Measurements from ENCODE around the gene NOC4L.

The NOC4L gene

DNA sequence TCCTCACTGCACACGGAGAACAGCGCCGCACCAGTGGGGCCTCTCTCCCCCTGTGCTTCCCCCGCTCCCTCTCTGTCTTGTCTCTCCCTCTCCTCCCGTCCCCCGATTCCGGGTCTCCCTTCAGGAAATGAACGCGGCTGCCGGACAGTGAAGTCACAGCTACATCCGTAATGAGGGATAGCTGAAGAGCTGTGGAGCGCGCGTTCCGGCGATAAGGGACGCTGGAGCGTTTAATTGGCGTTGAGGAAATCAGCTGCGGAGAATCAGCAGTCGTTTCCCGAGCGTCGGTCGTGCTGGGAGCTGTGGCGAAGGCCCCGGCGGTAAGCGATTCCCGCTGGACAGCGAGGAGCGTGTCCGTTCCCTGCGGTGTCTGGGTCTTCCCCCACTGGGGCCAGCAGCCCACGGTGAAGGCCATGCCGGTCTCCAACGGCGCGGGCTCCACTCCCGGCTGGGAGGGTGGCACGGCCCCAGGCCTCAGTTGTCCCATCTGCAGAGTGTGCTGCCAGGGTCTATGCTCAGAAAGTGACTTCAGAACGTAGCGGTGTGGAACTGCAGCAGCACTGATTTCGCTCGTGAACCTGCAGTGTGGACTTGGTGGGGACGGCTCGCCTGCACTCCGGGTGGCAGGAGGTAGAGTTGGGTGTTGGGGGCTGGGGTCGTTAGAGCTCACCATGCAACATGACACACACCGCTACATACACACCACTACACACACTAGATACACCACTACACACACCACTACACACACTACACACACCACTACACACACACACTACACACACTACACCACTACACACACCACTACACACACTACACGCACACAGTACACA lies 10.9 kb downstream of the NOC4L start:
- no peak overlapping the region for H3K4me3 ChIP-seq (ENCODE audit: low read depth, low read length)
- TF ChIP-seq, protein P1, sequence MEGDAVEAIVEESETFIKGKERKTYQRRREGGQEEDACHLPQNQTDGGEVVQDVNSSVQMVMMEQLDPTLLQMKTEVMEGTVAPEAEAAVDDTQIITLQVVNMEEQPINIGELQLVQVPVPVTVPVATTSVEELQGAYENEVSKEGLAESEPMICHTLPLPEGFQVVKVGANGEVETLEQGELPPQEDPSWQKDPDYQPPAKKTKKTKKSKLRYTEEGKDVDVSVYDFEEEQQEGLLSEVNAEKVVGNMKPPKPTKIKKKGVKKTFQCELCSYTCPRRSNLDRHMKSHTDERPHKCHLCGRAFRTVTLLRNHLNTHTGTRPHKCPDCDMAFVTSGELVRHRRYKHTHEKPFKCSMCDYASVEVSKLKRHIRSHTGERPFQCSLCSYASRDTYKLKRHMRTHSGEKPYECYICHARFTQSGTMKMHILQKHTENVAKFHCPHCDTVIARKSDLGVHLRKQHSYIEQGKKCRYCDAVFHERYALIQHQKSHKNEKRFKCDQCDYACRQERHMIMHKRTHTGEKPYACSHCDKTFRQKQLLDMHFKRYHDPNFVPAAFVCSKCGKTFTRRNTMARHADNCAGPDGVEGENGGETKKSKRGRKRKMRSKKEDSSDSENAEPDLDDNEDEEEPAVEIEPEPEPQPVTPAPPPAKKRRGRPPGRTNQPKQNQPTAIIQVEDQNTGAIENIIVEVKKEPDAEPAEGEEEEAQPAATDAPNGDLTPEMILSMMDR (IDR thresholded peaks at IDR 0.05; ENCODE audit: insufficient read depth, low read length, missing control alignments), result no peak
- no peak for DNase-seq (ENCODE audit: low read depth, low spot score)
- CTCF ChIA-PET, result interaction anchor here (1.0 to 1.1 kb wide), 4 partner anchors 259 to 460 kb away, joined by 3 to 8 read pairs (median 4); no protein-coding TSS in a partner anchor
- POLR2A ChIA-PET, result no interaction called here

- DNase-seq (ENCODE audit: low read depth, low spot score), result no peak
- no peak overlapping the region for H3K4me3 ChIP-seq (ENCODE audit: low read depth, low read length)
- CTCF ChIA-PET, result interaction anchor here (1.0 kb wide), 3 partner anchors 367 to 460 kb away, joined by 3 to 4 read pairs (median 3); no protein-coding TSS in a partner anchor
- TF ChIP-seq, protein P1 (IDR thresholded peaks at IDR 0.05; ENCODE audit: insufficient read depth, low read length, missing control alignments), result no peak
- POLR2A ChIA-PET, result no interaction called here
Observed at GRCh38 chr12:132155771-132156572, 11.7 kb downstream of the NOC4L start.

GRCh38 chr12:132156573-132157325 lies 12.5 kb downstream of the NOC4L start:
- POLR2A ChIA-PET, result no interaction called here
- TF ChIP-seq, protein P1 (IDR thresholded peaks at IDR 0.05; ENCODE audit: insufficient read depth, low read length, missing control alignments), result no peak
- CTCF ChIA-PET, result no interaction called here

GRCh38 chr12:132157733-132158409 lies 13.6 kb downstream of the NOC4L start:
- no peak overlapping the region for H3K4me3 ChIP-seq (ENCODE audit: low read depth, low read length)
- POLR2A ChIA-PET, result no interaction called here
- CTCF ChIA-PET, result no interaction called here
- TF ChIP-seq, protein P1 (IDR thresholded peaks at IDR 0.05; ENCODE audit: insufficient read depth, low read length, missing control alignments), result no peak
- DNase-seq (ENCODE audit: low read depth, low spot score), result no peak

More at GRCh38 chr12:132156573-132157325, 12.5 kb downstream of the NOC4L start:
- no peak for DNase-seq (ENCODE audit: low read depth, low spot score)
- no peak overlapping the region for H3K4me3 ChIP-seq (ENCODE audit: low read depth, low read length)

DNA sequence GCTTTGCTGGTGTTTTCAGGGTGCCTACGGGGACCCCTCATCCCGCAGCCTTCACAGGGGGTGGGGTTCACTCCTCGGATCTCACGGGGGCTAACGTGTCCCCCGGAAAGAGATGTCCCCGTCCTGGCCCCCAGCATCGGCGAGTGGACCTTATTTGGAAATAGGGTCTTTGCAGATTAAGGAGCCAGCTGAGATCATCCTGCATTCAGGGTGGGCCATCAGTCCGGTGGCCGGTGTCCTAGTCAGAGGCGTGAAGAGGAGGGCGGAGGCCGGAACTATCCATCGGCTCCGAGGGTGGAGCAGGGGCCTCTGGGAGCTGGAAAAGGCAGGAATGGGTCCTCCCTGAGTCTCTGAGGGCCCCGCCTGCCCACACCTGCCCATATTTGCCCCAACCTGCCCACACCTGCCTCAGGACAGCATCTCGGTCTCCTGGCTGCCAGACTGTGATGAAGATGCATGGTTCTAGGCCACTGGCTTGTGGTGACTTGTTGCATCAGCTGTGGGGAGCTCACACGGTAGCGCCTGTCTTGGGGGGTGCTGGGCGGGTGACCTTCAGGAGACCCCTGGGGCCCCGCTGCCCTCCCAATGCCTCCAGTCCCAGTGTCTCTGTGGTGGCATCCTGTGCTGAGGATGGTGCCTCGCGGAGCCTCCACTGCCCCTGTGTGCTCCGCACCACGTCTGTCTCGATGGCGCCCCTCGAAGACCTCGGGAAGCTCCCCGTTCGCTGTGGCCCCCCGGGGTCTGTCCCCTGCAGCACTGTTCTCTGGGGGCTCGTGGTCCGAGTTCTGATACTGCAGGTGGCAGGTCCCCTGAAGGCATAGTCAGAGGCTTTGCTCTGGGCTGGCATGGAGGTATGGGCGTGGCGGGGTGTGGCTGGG lies 14.7 kb downstream of the NOC4L start:
- TF ChIP-seq, protein P1 (IDR thresholded peaks at IDR 0.05; ENCODE audit: insufficient read depth, low read length, missing control alignments), result no peak
- ChIA-PET CTCF (interaction anchor here (1.1 kb wide), 1 partner anchor 255 kb away, joined by 3 read pairs; no protein-coding TSS in a partner anchor), POLR2A (no interaction called here)
- no peak for DNase-seq (ENCODE audit: low read depth, low spot score)
- H3K4me3 ChIP-seq (ENCODE audit: low read depth, low read length), result no peak overlapping the region
